ENCODE measurements around the gene TBC1D17.

DNA sequence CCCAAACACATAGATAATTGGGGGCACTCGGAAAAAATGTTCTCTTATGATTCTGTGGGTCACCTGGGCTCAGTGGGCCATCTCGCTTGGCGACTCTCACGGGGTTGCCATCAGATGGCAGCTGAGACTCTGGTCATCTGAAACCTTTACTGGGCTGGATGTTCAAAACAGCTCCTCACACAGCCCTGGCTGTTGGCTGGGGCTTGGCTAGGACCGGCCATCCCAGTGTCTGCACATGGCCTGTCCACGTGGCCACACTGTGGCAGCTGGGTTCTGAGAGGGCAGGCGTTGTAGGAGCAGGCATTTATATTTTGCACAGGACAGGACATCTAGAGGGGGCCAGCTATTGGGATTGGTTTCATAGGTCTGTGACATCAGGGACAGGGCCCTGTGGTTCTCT lies 43.9 kb upstream of the TBC1D17 start:
- no peak for TF ChIP-seq MYC (IDR thresholded peaks at IDR 0.05; ENCODE audit: borderline replicate concordance, low read length)
- no peak for TF ChIP-seq EP300 (IDR thresholded peaks at IDR 0.05)
- no peak for TF ChIP-seq CEBPB (IDR thresholded peaks at IDR 0.05)
- TF ChIP-seq CTCF (IDR thresholded peaks at IDR 0.05), result no peak
- no peak for TF ChIP-seq PBX3 (IDR thresholded peaks at IDR 0.05)
- TF ChIP-seq RNF2 (IDR thresholded peaks at IDR 0.05; ENCODE audit: borderline replicate concordance, low read depth), result no peak

Data from A549 (cell line).